Aorta (tissue), 5 donors: Measurements from ENCODE around the gene TNNI2. TPM values are rescaled to one million over a fixed set of nuclear protein-coding genes. Genes with fewer than 3 reads are reported as not detected.

Experiments used
- ATAC-seq: fragments of 200-7000 bp; cut with Tn5 transposase; one replicate; pipeline ENCODE4 v1.9.1; 2022; ENCODE audit warnings: moderate library complexity; ENCODE audit not compliant: low FRiP score
- DNase-seq, 2 donors: peaks; one replicate each; pipeline ENCODE4 v3.0.0-alpha.2; 2020
- H3K27ac ChIP-seq, 2 donors: one replicate each; pipeline ENCODE4 v1.5.1; 2013; ENCODE audit warnings: low read length in 2 of 2, mild to moderate bottlenecking in 2 of 2, moderate library complexity in 2 of 2, control low read depth in 1 of 2, inconsistent platforms in 1 of 2, low read depth in 1 of 2
- H3K27me3 ChIP-seq, 2 donors: one replicate each; pipeline ENCODE4 v1.6.1; 2013; ENCODE audit warnings: control low read depth in 1 of 2, low read length in 1 of 2, mild to moderate bottlenecking in 1 of 2, moderate library complexity in 1 of 2; ENCODE audit not compliant: insufficient read depth in 2 of 2, control insufficient read depth in 1 of 2
- H3K36me3 ChIP-seq, 2 donors: one replicate each; pipeline ENCODE4 v1.6.1; 2013; ENCODE audit warnings: control low read depth in 1 of 2, low read length in 1 of 2, mild to moderate bottlenecking in 1 of 2; ENCODE audit not compliant: insufficient read depth in 2 of 2, control insufficient read depth in 1 of 2
- H3K4me1 ChIP-seq, 2 donors: one replicate each; pipeline ENCODE4 v1.6.1; 2013; ENCODE audit warnings: low read length in 2 of 2, control low read depth in 1 of 2, mild to moderate bottlenecking in 1 of 2, moderate library complexity in 1 of 2; ENCODE audit not compliant: insufficient read depth in 2 of 2, control insufficient read depth in 1 of 2
- H3K4me3 ChIP-seq, 2 donors: one replicate each; pipeline ENCODE4 v1.5.1; 2013; ENCODE audit warnings: low read length in 2 of 2, control low read depth in 1 of 2, mild to moderate bottlenecking in 1 of 2
- H3K9me3 ChIP-seq: one replicate; pipeline ENCODE4 v1.6.1; 2013; ENCODE audit warnings: mild to moderate bottlenecking, low read length; ENCODE audit not compliant: control insufficient read depth
- WGBS, 2 donors: extraction: QIAGEN DNeasy Blood & Tissue Kit; methylation state at CpG; one replicate each; pipeline ENCODE4 v1.1.7; 2013; 5-methylcytosine and 5-hydroxymethylcytosine counted together
- intact Hi-C, 2 donors: fragments of 100-400 bp; cut with DNase I; formaldehyde crosslinking; loops; one replicate each; pipeline versions ENCODE4 v1.14.2 to v1.15.0; 2022
- polyA plus RNA-seq, 2 donors: library from polyadenylated mRNA; stranded (reverse); fragments of 200-250 nt; gene quantifications; one replicate each; pipeline ENCODE4 v1.2.3, GENCODE V29; 2013
- total RNA-seq, 2 donors: library from RNA; stranded (reverse); fragmentation: NEBNext Ultra II Directional; extraction: Animal tissue kit (Norgen Biotek cat#: 25700); gene quantifications; one replicate each; pipeline ENCODE4 v1.2.1, GENCODE V29; 2021
- donor health status: healthy with polysubstance abuse.
- donor health status: Bipolar disorder and iron deficiency.
- donor health status: DM: no; HTN: no; CAD: no.
- donor health status: DM: no; HTN: no; CAD: no.
- donor health status: DM: yes; HTN: yes; CAD: no.

TNNI2 gene
- total and polyA plus RNA-seq, 4 donors, result 0.75 to 2.2 (median 0.81) TPM

GRCh38 chr11:1817000-1817399 is 21.8 kb upstream of the TNNI2 start:
- Histone ChIP-seq H3K27me3 (no peaks in the 10 kb centered on the region), H3K36me3 (no peaks in the 10 kb centered on the region), H3K4me1 (no peaks in the 10 kb centered on the region), H3K9me3 (no peaks in the 10 kb centered on the region), H3K27ac (no peak overlapping the region), H3K4me3 (no peak overlapping the region)
- ATAC-seq (no peak), DNase-seq (no peak)
- 4 to 18% methylated on average over 5 of the region's 5 CpGs for WGBS, 2 donors
- intact Hi-C loops, result no loop called here

DNA sequence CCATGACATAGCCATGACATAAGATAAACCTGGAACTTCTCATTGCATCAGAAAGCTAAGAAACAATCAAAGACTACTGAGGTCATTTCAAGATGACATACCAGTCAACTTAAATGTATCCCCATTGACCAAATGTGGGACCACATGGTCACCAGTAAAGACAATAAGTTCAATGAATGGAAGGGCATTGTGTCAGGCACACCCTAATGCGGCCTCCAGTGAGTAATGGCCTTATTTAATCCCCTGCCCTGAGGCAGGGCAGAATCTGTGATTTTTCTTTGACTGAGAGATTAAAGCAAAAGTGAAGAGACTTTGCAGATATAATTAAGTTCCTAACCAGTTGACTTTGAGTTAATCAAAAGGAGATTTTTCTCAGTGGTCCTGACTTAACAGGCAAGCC is 21.3 kb upstream of the TNNI2 start:
- DNase-seq (no peak), ATAC-seq (no peak)
- 98 to 100% methylated on average over 1 of the region's 1 CpG for WGBS, 2 donors
- Histone ChIP-seq H3K27me3 (no peaks in the 10 kb centered on the region), H3K9me3 (no peaks in the 10 kb centered on the region), H3K36me3 (no peaks in the 10 kb centered on the region), H3K4me3 (no peak overlapping the region), H3K4me1 (no peaks in the 10 kb centered on the region), H3K27ac (no peak overlapping the region)
- intact Hi-C loops, result no loop called here

DNA sequence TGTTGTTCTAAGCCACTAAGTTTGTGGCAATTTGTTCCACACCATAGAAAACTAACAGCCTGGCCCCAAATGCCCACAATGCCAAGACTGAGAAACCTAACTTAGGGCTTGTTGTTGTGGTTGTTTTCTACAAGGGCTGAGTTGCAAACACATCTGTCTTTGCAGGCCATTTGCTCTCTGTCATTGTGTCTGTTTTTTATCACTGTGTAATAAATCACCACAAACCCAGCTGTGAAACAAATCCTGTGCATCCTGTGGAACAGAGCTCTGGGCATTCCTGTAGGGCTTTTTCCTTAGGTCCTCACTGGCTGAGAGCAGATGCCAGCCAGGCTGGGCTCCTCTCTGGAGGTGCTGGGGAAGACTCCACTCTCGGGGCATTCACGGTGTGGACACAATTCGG is 19.7 kb upstream of the TNNI2 start:
- 69 to 96% methylated on average over 3 of the region's 3 CpGs for WGBS, 2 donors
- intact Hi-C loops, result no loop called here
- no peaks in the 10 kb centered on the region for H3K27me3 ChIP-seq
- H3K36me3 ChIP-seq, result no peaks in the 10 kb centered on the region
- no peak for DNase-seq
- H3K27ac ChIP-seq, result no peak overlapping the region
- H3K9me3 ChIP-seq, result no peaks in the 10 kb centered on the region
- H3K4me1 ChIP-seq, result no peaks in the 10 kb centered on the region
- no peak overlapping the region for H3K4me3 ChIP-seq
- ATAC-seq, result no peak

GRCh38 chr11:1820463-1821325 is 18.1 kb upstream of the TNNI2 start:
- Histone ChIP-seq H3K4me3 (no peak overlapping the region), H3K4me1 (no peaks in the 10 kb centered on the region), H3K27me3 (no peaks in the 10 kb centered on the region), H3K27ac (peak overlapping the region in 1 of 2 donors; percentile 68), H3K9me3 (no peaks in the 10 kb centered on the region), H3K36me3 (no peaks in the 10 kb centered on the region)
- 61 to 62% methylated on average over 14 of the region's 14 CpGs for WGBS, 2 donors
- DNase-seq (no peak), ATAC-seq (no peak)
- intact Hi-C loops, result loop anchor here in 1 of 2 donors (5.0 kb wide), 1 partner anchor 53 kb away; no protein-coding TSS in a partner anchor

- no peaks in the 10 kb centered on the region for H3K27me3 ChIP-seq
- intact Hi-C loops, result loop anchor here in 1 of 2 donors (5.0 kb wide), 1 partner anchor 54 kb away; no protein-coding TSS in a partner anchor
- no peak overlapping the region for H3K4me3 ChIP-seq
- ATAC-seq, result no peak
- H3K27ac ChIP-seq, result no peak overlapping the region
- H3K9me3 ChIP-seq, result no peaks in the 10 kb centered on the region
- no peaks in the 10 kb centered on the region for H3K4me1 ChIP-seq
- H3K36me3 ChIP-seq, result no peaks in the 10 kb centered on the region
- no peak for DNase-seq
Observed at GRCh38 chr11:1821562-1821961, 17.2 kb upstream of the TNNI2 start.

- Histone ChIP-seq H3K4me1 (no peaks in the 10 kb centered on the region), H3K9me3 (no peaks in the 10 kb centered on the region), H3K27ac (no peak overlapping the region), H3K4me3 (no peak overlapping the region), H3K36me3 (no peaks in the 10 kb centered on the region), H3K27me3 (no peaks in the 10 kb centered on the region)
- WGBS, 2 donors, result 41 to 55% methylated on average over 8 of the region's 8 CpGs
- DNase-seq (no peak), ATAC-seq (no peak)
- intact Hi-C loops, result loop anchor here in 1 of 2 donors (5.0 kb wide), 1 partner anchor 56 kb away; no protein-coding TSS in a partner anchor
Observed at GRCh38 chr11:1822648-1823375, 16.0 kb upstream of the TNNI2 start.

GRCh38 chr11:1823376-1824220 is 15.2 kb upstream of the TNNI2 start:
- 94% methylated on average over 19 of the region's 19 CpGs for WGBS, 2 donors
- DNase-seq (no peak), ATAC-seq (no peak)
- H3K4me1 ChIP-seq, result no peaks in the 10 kb centered on the region
- no peak overlapping the region for H3K27ac ChIP-seq
- no peaks in the 10 kb centered on the region for H3K9me3 ChIP-seq
- H3K27me3 ChIP-seq, result no peaks in the 10 kb centered on the region
- H3K4me3 ChIP-seq, result no peak overlapping the region
- intact Hi-C loops, result loop anchor here in 1 of 2 donors (5.0 kb wide), 1 partner anchor 56 kb away; no protein-coding TSS in a partner anchor
- no peaks in the 10 kb centered on the region for H3K36me3 ChIP-seq

- Histone ChIP-seq H3K27ac (peak overlapping the region in 1 of 2 donors; percentile 91), H3K27me3 (no peaks in the 10 kb centered on the region), H3K36me3 (no peaks in the 10 kb centered on the region), H3K9me3 (no peaks in the 10 kb centered on the region), H3K4me1 (no peaks in the 10 kb centered on the region), H3K4me3 (no peak overlapping the region)
- DNase-seq, result no peak
- ATAC-seq, result no peak
- 92 to 95% methylated on average over 23 of the region's 23 CpGs for WGBS, 2 donors
- intact Hi-C loops, result loop anchor here (5.0 kb wide), 3 partner anchors 57 to 267 kb away; no protein-coding TSS in a partner anchor
Observed at GRCh38 chr11:1824221-1825038, 14.4 kb upstream of the TNNI2 start.
